GM12878 (cell line): ENCODE data around the gene TMEM231. TPM values are rescaled to one million over a fixed set of nuclear protein-coding genes. Genes with fewer than 3 reads are reported as not detected.

Experiments used
- ATAC-seq: fragments of 200-7000 bp; cut with Tn5 transposase; 3 replicates; pipeline ENCODE4 v1.9.1; 2020; ENCODE audit warnings: mild to moderate bottlenecking, moderate library complexity
- BruUV-seq: library from RNA; stranded (reverse); fragments of 400-500 nt; replicated peaks from 2 replicates; lab custom pipeline; 2021; lab: Mats Ljungman, UMichigan
- CTCF ChIA-PET: fragments of 300-600 bp; sonication (Branson Sonifier 250); formaldehyde crosslinking; extraction: SDS; loops from one replicate; lab custom pipeline; 2021; ENCODE audit warnings: inconsistent platforms; lab: Yijun Ruan, JAX
- POLR2A ChIA-PET: fragments of 350-600 bp; formaldehyde crosslinking; extraction: SDS; loops from one replicate; lab custom pipeline; 2021; ENCODE audit warnings: inconsistent platforms; lab: Charles Lee
- RAD21 ChIA-PET: fragments of 300-600 bp; sonication (Branson Sonifier 250); formaldehyde crosslinking; loops from one replicate; lab custom pipeline; 2023; ENCODE audit warnings: antibody characterized with exemption; ENCODE audit not compliant: unreplicated experiment; lab: Charles Lee
- SMC1A ChIA-PET: fragments of 300-600 bp; sonication (Branson Sonifier 250); formaldehyde crosslinking; loops from one replicate; lab custom pipeline; 2023; ENCODE audit not compliant: unreplicated experiment, uncharacterized antibody; lab: Charles Lee
- DNase-seq: peaks from one replicate; pipeline ENCODE4 v3.0.0-alpha.2; 2011; ENCODE audit warnings: low read depth, low spot score
- FAIRE-seq: peaks from 3 replicates; lab custom pipeline; 2011; peaks lifted over from hg19 to GRCh38; lab: Jason Lieb, UNC
- H2AFZ ChIP-seq: 2 replicates; pipeline ENCODE4 v1.6.0; 2011; ENCODE audit warnings: low read depth, low read length, control low read depth; ENCODE audit not compliant: control insufficient read depth
- H3K27ac ChIP-seq: 2 replicates; pipeline ENCODE4 v1.5.1; 2011; ENCODE audit warnings: control low read depth; ENCODE audit not compliant: control insufficient read depth, insufficient read depth
- H3K27me3 ChIP-seq, 2 experiments: replicated peaks in 1 of 2; 2 replicates each; pipeline versions ENCODE4 v1.6.0 to v1.6.1; 2011; ENCODE audit warnings: low read length in 1 of 2; ENCODE audit not compliant: control insufficient read depth in 2 of 2, insufficient read depth in 2 of 2
- H3K36me3 ChIP-seq, 2 experiments: 2 replicates each; pipeline ENCODE4 v1.5.1; 2011; ENCODE audit warnings: low read length in 1 of 2; ENCODE audit not compliant: control insufficient read depth in 2 of 2, insufficient read depth in 2 of 2
- H3K4me1 ChIP-seq: 2 replicates; pipeline ENCODE4 v1.6.1; 2011; ENCODE audit warnings: mild to moderate bottlenecking, low read length, moderate library complexity, mixed read lengths; ENCODE audit not compliant: control insufficient read depth, insufficient read depth
- H3K4me2 ChIP-seq: 2 replicates; pipeline ENCODE4 v1.6.0; 2011; ENCODE audit warnings: control low read depth; ENCODE audit not compliant: control insufficient read depth, insufficient read depth
- H3K4me3 ChIP-seq: fragments of 200-600 bp; sonication (generic); 2 replicates; pipeline ENCODE4 v1.5.1; 2016
- H3K79me2 ChIP-seq: 2 replicates; pipeline ENCODE4 v1.6.0; 2011; ENCODE audit warnings: low read length; ENCODE audit not compliant: control insufficient read depth, insufficient read depth
- H3K9ac ChIP-seq: 2 replicates; pipeline ENCODE4 v1.8.0; 2011; ENCODE audit warnings: low read length, control low read depth, mixed read lengths; ENCODE audit not compliant: control insufficient read depth, insufficient read depth
- H3K9me3 ChIP-seq: replicated peaks from 3 replicates; pipeline ENCODE4 v1.5.1; 2011; ENCODE audit warnings: mild to moderate bottlenecking, low read length; ENCODE audit not compliant: control insufficient read depth, insufficient read depth
- H4K20me1 ChIP-seq: 2 replicates; pipeline ENCODE4 v1.6.0; 2011; ENCODE audit not compliant: control insufficient read depth, insufficient read depth
- BMI1 ChIP-seq: fragments of 450-650 bp; IDR thresholded peaks from 2 replicates; pipeline ENCODE4 v1.6.1; 2016; ENCODE audit warnings: mild to moderate bottlenecking, moderate library complexity, borderline replicate concordance
- BRCA1 ChIP-seq: IDR thresholded peaks from 2 replicates; pipeline ENCODE4 v1.6.1; 2011; ENCODE audit warnings: low read depth, low read length, improper control_type of control experiment
- CBX3 ChIP-seq: fragments of 200-600 bp; sonication (generic); IDR thresholded peaks from 2 replicates; pipeline ENCODE4 v1.6.1; 2016; ENCODE audit warnings: low read depth, borderline replicate concordance
- HDAC2 ChIP-seq: fragments of 200-600 bp; sonication (generic); IDR thresholded peaks from 2 replicates; pipeline ENCODE4 v1.6.1; 2017
- PAX5 ChIP-seq: IDR thresholded peaks from 2 replicates; pipeline ENCODE4 v1.6.1; 2011; ENCODE audit warnings: low read depth, low read length, borderline replicate concordance
- POLR2AphosphoS5 ChIP-seq: IDR thresholded peaks from 2 replicates; pipeline ENCODE4 v1.6.1; 2011; ENCODE audit warnings: mild to moderate bottlenecking, low read length, inconsistent platforms
- RBBP5 ChIP-seq: fragments of 200-600 bp; sonication (generic); conservative IDR thresholded peaks from 2 replicates; pipeline ENCODE4 v1.6.1; 2016
- SRF ChIP-seq, 2 experiments: IDR thresholded peaks; 2 replicates each; pipeline ENCODE4 v1.6.1; 2011; ENCODE audit warnings: low read depth in 2 of 2, low read length in 2 of 2, mild to moderate bottlenecking in 1 of 2, moderate library complexity in 1 of 2
- SUZ12 ChIP-seq: fragments of 200-600 bp; sonication (generic); IDR thresholded peaks from one replicate; pipeline ENCODE4 v1.6.1; 2018; ENCODE audit warnings: antibody characterized with exemption, mild to moderate bottlenecking; ENCODE audit not compliant: unreplicated experiment
- WRNIP1 ChIP-seq: IDR thresholded peaks from 2 replicates; pipeline ENCODE4 v1.6.1; 2011; ENCODE audit warnings: low read depth, low read length, improper control_type of control experiment, borderline replicate concordance
- ZNF384 ChIP-seq: IDR thresholded peaks from 2 replicates; pipeline ENCODE4 v1.6.1; 2012; ENCODE audit warnings: low read depth, mild to moderate bottlenecking, low read length, improper control_type of control experiment, borderline replicate concordance
- ZNF592 ChIP-seq: fragments of 450-650 bp; IDR thresholded peaks from 2 replicates; pipeline ENCODE4 v1.6.1; 2017; ENCODE audit warnings: mild to moderate bottlenecking, moderate library complexity
- WGBS: methylation state at CpG from one replicate; pipeline ENCODE4 v1.1.6; 2016; ENCODE audit warnings: low lambda C conversion rate; ENCODE audit not compliant: insufficient replicate concordance, insufficient coverage; ENCODE audit errors: missing lambda C conversion rate; 5-methylcytosine and 5-hydroxymethylcytosine counted together
- in situ Hi-C: fragments of 300-500 bp; cut with MboI; formaldehyde crosslinking; loops from 9 replicates; pipeline ENCODE4 v1.14.3; 2018; ENCODE audit warnings: mixed read lengths
- intact Hi-C: fragments of 100-400 bp; cut with micrococcal nuclease; formaldehyde crosslinking; loops from one replicate; pipeline ENCODE4 v1.14.2; 2022; ENCODE audit not compliant: unreplicated experiment
- polyA plus RNA-seq, 11 experiments: library from polyadenylated mRNA; depleted of rRNA in 4 of 11; unstranded in 6 of 11; stranded (reverse) in 5 of 11; fragments of >200 nt; fragmentation: Nextera tagmentation in 4 of 11; fragmentation: Illumina TruSeq in 1 of 11; extraction: Ambion mirVana in 4 of 11; extraction: Trizol in 1 of 11; gene quantifications; 1 replicate in 1 of 11; 2 replicates in 10 of 11; pipeline versions ENCODE4 v1.2.1 to v1.2.3, GENCODE V29; 2011 to 2016; ENCODE audit warnings: inconsistent platforms in 2 of 11, missing spikeins in 2 of 11, low read depth in 1 of 11
- total RNA-seq, 4 experiments: library from RNA; depleted of rRNA in 3 of 4; stranded (reverse); fragments of >200 nt in 3 of 4; fragmentation: Illumina TruSeq in 1 of 4; extraction: Trizol in 1 of 4; gene quantifications; 2 replicates each; pipeline versions ENCODE4 v1.2.1 to v1.2.3, GENCODE V29; 2013 to 2021
- TF ChIP-seq, protein P1 (sequence below): fragments of 450-650 bp; IDR thresholded peaks from 2 replicates; pipeline ENCODE4 v1.6.1; 2016; ENCODE audit warnings: mild to moderate bottlenecking
- TF ChIP-seq, protein P2 (sequence below): IDR thresholded peaks from 2 replicates; pipeline ENCODE4 v1.6.1; 2012; ENCODE audit warnings: low read depth, low read length, improper control_type of control experiment
- TF ChIP-seq, protein P3 (sequence below): IDR thresholded peaks from 2 replicates; pipeline ENCODE4 v1.6.1; 2012; ENCODE audit warnings: low read depth, low read length, improper control_type of control experiment

TMEM231 gene
- total and polyA plus RNA-seq, 10 of the 15 experiments (the other 5 are each of a cell fraction or from before 2014, with no cell fraction given): 1.2 to 9.1 (median 5.9) TPM

DNA sequence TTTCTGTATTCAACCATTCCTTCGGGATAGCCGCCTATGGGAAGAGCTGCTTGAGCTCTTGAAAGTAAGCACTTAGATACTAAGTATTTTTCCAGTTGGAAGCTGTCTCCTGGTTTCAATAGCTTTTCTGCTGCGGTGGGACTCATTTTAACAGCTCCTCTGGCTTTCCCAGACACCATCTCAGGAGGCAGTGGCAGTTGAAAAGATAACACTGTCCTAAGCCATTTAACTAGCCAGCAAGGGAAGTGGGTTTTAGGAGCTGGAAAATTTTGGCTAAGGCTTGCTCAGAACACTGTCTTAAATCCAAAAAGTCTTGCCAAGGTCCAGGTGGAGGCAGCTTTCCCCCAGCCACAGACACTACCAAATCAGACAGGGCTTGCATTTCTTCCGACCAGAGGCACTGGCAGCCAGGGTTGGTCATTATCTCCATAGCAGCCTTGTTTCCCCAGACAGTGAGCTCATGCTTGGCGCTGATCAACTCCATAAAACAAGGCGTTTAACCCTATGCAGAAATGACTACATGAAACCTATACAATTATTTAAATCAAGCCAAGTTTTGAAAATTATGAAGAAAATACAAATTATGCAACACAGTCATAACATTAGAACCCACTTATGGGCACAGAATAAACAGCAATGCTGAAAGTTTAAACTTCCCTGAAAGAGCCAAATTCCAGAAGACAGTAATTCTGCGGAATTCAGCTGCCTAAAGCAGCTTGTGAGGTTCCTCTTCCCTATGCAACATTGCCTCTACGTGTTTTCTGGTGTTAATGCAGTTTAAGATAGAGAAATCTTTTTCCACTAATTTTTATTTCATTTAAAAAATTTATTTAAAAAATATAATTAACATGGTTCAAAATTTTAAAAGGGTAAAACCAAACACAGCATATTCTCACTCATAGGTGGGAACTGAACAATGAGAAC, 35.1 kb upstream of the TMEM231 start:
- H3K9ac ChIP-seq: no peak overlapping the region
- ChIA-PET SMC1A (interaction anchor here (0.6 to 1.3 kb wide), 4 partner anchors 9 to 30 kb away, joined by 3 to 4 read pairs (median 4); no protein-coding TSS in a partner anchor), POLR2A (interaction anchor here (0.6 kb wide), 1 partner anchor 74 kb away, joined by 5 read pairs; no protein-coding TSS in a partner anchor), RAD21 (interaction anchor here (0.8 kb wide), 1 partner anchor 22 kb away, joined by 3 read pairs; no protein-coding TSS in a partner anchor), CTCF (interaction anchor here (0.9 to 1.3 kb wide), 4 partner anchors 24 to 126 kb away, joined by 3 to 5 read pairs (median 4); no protein-coding TSS in a partner anchor)
- no peak overlapping the region for H3K4me2 ChIP-seq
- no peaks in the 10 kb centered on the region for H3K79me2 ChIP-seq
- H3K9me3 ChIP-seq: no peaks in the 10 kb centered on the region
- DNase-seq: no peak
- no peak for ATAC-seq
- WGBS: 89% methylated on average over 8 of the region's 8 CpGs
- no TSS peak for BruUV-seq
- H3K36me3 ChIP-seq: peaks cover 0 to 6% of the 10 kb centered on the region in 2 experiments; a peak in 2 of 4 replicates
- FAIRE-seq: no peak
- no peaks in the 10 kb centered on the region for H4K20me1 ChIP-seq
- H3K4me1 ChIP-seq: no peaks in the 10 kb centered on the region
- H3K27me3 ChIP-seq: no peaks in the 10 kb centered on the region
- no peak overlapping the region for H2AFZ ChIP-seq
- in situ Hi-C loops: no loop called here
- intact Hi-C loops: no loop called here
- no peak overlapping the region for H3K27ac ChIP-seq
- no peak overlapping the region for H3K4me3 ChIP-seq
- no peak for TF ChIP-seq POLR2AphosphoS5
- TF ChIP-seq RBBP5: no peak
- TF ChIP-seq HDAC2: no peak
- no peak for TF ChIP-seq BMI1
- no peak for TF ChIP-seq BRCA1
- TF ChIP-seq SUZ12: no peak
- TF ChIP-seq, protein P1, sequence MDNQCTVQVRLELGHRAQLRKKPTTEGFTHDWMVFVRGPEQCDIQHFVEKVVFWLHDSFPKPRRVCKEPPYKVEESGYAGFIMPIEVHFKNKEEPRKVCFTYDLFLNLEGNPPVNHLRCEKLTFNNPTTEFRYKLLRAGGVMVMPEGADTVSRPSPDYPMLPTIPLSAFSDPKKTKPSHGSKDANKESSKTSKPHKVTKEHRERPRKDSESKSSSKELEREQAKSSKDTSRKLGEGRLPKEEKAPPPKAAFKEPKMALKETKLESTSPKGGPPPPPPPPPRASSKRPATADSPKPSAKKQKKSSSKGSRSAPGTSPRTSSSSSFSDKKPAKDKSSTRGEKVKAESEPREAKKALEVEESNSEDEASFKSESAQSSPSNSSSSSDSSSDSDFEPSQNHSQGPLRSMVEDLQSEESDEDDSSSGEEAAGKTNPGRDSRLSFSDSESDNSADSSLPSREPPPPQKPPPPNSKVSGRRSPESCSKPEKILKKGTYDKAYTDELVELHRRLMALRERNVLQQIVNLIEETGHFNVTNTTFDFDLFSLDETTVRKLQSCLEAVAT: no peak
- TF ChIP-seq, protein P2, sequence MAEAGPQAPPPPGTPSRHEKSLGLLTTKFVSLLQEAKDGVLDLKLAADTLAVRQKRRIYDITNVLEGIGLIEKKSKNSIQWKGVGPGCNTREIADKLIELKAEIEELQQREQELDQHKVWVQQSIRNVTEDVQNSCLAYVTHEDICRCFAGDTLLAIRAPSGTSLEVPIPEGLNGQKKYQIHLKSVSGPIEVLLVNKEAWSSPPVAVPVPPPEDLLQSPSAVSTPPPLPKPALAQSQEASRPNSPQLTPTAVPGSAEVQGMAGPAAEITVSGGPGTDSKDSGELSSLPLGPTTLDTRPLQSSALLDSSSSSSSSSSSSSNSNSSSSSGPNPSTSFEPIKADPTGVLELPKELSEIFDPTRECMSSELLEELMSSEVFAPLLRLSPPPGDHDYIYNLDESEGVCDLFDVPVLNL: no peak
- TF ChIP-seq, protein P3, sequence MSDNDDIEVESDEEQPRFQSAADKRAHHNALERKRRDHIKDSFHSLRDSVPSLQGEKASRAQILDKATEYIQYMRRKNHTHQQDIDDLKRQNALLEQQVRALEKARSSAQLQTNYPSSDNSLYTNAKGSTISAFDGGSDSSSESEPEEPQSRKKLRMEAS: no peak
- TF ChIP-seq PAX5: no peak
- TF ChIP-seq WRNIP1: no peak
- no peak for TF ChIP-seq ZNF592
- no peak for TF ChIP-seq CBX3
- TF ChIP-seq SRF (IDR thresholded peaks at IDR 0.05; ENCODE audit: low read depth in 2 of 2, low read length in 2 of 2): no peak
- TF ChIP-seq ZNF384: no peak
